ENCODE results near the gene IFNL4. TPM values are rescaled to one million over a fixed set of nuclear protein-coding genes. Genes with fewer than 3 reads are reported as not detected.

Gene IFNL4
- total RNA-seq, 2 donors from 2014 or later, result not detected

DNA sequence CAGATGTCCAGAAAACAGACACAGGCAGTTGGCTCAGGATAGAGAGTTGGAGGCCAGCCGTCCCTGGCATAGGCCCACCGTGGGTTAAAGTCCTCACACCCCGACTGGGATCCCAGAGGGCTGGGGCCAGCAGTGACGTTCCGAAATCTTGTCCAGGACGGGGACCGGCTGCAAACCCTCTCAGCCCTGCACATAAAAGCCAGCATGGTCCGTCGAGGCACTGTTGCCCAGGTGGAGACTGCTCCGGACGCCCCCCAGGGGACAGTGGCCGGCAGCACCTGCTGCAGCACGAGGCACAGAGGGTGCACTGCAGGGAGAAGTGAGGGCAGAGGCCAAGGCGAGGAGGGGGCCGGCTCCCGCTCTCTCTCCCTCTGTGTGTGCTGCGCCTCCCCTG is 15.3 kb upstream of the IFNL4 start:
- ATAC-seq (ENCODE audit: insufficient number of reproducible peaks, low FRiP score, low read depth), result no peak

DNA sequence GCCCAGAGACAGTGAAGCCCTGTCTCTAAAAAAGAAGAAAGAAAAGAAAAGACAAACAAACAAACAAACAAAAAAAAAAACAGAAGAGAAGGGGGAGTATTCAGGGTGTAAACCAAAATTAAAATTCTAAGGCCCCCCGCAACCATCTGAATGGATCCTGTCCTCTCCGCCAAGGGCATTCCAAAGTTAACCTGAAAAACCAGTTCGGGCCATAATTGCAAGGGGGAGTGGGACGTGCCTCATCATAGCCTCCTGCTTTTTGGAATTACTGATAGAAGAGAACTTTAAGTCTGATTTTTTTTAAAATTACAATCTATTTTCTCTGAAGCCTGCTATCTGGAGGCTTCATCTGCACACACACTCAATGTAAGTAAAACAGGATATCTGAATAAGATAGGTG is 13.8 kb upstream of the IFNL4 start:
- H3K36me3 ChIP-seq, result no peaks in the 10 kb centered on the region
- H3K4me3 ChIP-seq, result no peak overlapping the region
- no peak for DNase-seq (ENCODE audit: low spot score)
- no peak overlapping the region for H3K27ac ChIP-seq
- no peak for ATAC-seq (ENCODE audit: insufficient number of reproducible peaks, low FRiP score, low read depth)
- no peaks in the 10 kb centered on the region for H3K27me3 ChIP-seq (replicated peaks; ENCODE audit: insufficient read depth)
- no peaks in the 10 kb centered on the region for H3K4me1 ChIP-seq (ENCODE audit: control insufficient read depth in 1 of 2, low read depth in 2 of 2)
- TF ChIP-seq CTCF (IDR thresholded peaks at IDR 0.05), result no peak
- H3K9me3 ChIP-seq, result no peaks in the 10 kb centered on the region

More for the DNA sequence above, 15.3 kb upstream of the IFNL4 start:
- Histone ChIP-seq H3K36me3 (no peaks in the 10 kb centered on the region), H3K4me1 (ENCODE audit: control insufficient read depth in 1 of 2, low read depth in 2 of 2) (no peaks in the 10 kb centered on the region), H3K27ac (no peak overlapping the region), H3K4me3 (no peak overlapping the region), H3K9me3 (no peaks in the 10 kb centered on the region), H3K27me3 (replicated peaks; ENCODE audit: insufficient read depth) (no peaks in the 10 kb centered on the region)
- no peak for DNase-seq (ENCODE audit: low spot score)
- TF ChIP-seq CTCF (IDR thresholded peaks at IDR 0.05), result no peak

GRCh38 chr19:39261704-39262103 is 13.0 kb upstream of the IFNL4 start:
- H3K4me1 ChIP-seq (ENCODE audit: control insufficient read depth in 1 of 2, low read depth in 2 of 2), result no peaks in the 10 kb centered on the region
- ATAC-seq (ENCODE audit: insufficient number of reproducible peaks, low FRiP score, low read depth) (no peak), DNase-seq (ENCODE audit: low spot score) (no peak)
- no peak overlapping the region for H3K27ac ChIP-seq
- TF ChIP-seq CTCF (IDR thresholded peaks at IDR 0.05), result no peak
- H3K9me3 ChIP-seq, result no peaks in the 10 kb centered on the region
- no peak overlapping the region for H3K4me3 ChIP-seq
- no peaks in the 10 kb centered on the region for H3K27me3 ChIP-seq (replicated peaks; ENCODE audit: insufficient read depth)
- no peaks in the 10 kb centered on the region for H3K36me3 ChIP-seq

GRCh38 chr19:39257227-39257626 is 8.6 kb upstream of the IFNL4 start:
- no peaks in the 10 kb centered on the region for H3K9me3 ChIP-seq
- H3K4me3 ChIP-seq, result no peak overlapping the region
- TF ChIP-seq CTCF (IDR thresholded peaks at IDR 0.05), result no peak
- ATAC-seq (ENCODE audit: insufficient number of reproducible peaks, low FRiP score, low read depth), result no peak
- no peak for DNase-seq (ENCODE audit: low spot score)
- no peak overlapping the region for H3K27ac ChIP-seq
- no peaks in the 10 kb centered on the region for H3K27me3 ChIP-seq (replicated peaks; ENCODE audit: insufficient read depth)
- no peaks in the 10 kb centered on the region for H3K4me1 ChIP-seq (ENCODE audit: control insufficient read depth in 1 of 2, low read depth in 2 of 2)
- no peaks in the 10 kb centered on the region for H3K36me3 ChIP-seq

- no peaks in the 10 kb centered on the region for H3K27me3 ChIP-seq (replicated peaks; ENCODE audit: insufficient read depth)
- no peak for ATAC-seq (ENCODE audit: insufficient number of reproducible peaks, low FRiP score, low read depth)
- TF ChIP-seq CTCF (IDR thresholded peaks at IDR 0.05), result no peak
These were observed 6.1 kb upstream of the IFNL4 start for GRCh38 chr19:39254531-39255345.

More at GRCh38 chr19:39254531-39255345, 6.1 kb upstream of the IFNL4 start:
- H3K4me3 ChIP-seq, result no peak overlapping the region
- H3K27ac ChIP-seq, result no peak overlapping the region
- DNase-seq (ENCODE audit: low spot score), result no peak
- H3K4me1 ChIP-seq (ENCODE audit: control insufficient read depth in 1 of 2, low read depth in 2 of 2), result no peaks in the 10 kb centered on the region
- H3K36me3 ChIP-seq, result no peaks in the 10 kb centered on the region
- H3K9me3 ChIP-seq, result no peaks in the 10 kb centered on the region
